WI38 (cell line): ENCODE data around the gene LRRC31.

ENCODE experiments used
- H3K4me3 ChIP-seq: 2 replicates; pipeline ENCODE4 v1.5.1; 2011; ENCODE audit warnings: low read depth, mild to moderate bottlenecking, control low read depth, low read length
- CTCF ChIP-seq: IDR thresholded peaks from 2 replicates; pipeline ENCODE4 v1.5.1; 2012; ENCODE audit warnings: low read depth, mild to moderate bottlenecking, control low read depth, low read length

LRRC31 gene

GRCh38 chr3:169901453-169901852 lies 31.7 kb upstream of the LRRC31 start:
- no peak overlapping the region for H3K4me3 ChIP-seq
- TF ChIP-seq CTCF = no peak

- no peak overlapping the region for H3K4me3 ChIP-seq
- TF ChIP-seq CTCF = no peak
Measured at GRCh38 chr3:169897284-169897683, 27.5 kb upstream of the LRRC31 start.

- H3K4me3 ChIP-seq = no peak overlapping the region
- TF ChIP-seq CTCF = no peak
Measured at GRCh38 chr3:169895072-169895471, 25.3 kb upstream of the LRRC31 start.

GRCh38 chr3:169894110-169894509 lies 24.4 kb upstream of the LRRC31 start:
- H3K4me3 ChIP-seq = no peak overlapping the region
- no peak for TF ChIP-seq CTCF

- TF ChIP-seq CTCF = no peak
- no peak overlapping the region for H3K4me3 ChIP-seq
Measured at GRCh38 chr3:169891886-169892285, 22.2 kb upstream of the LRRC31 start.

GRCh38 chr3:169886671-169887070 lies 16.9 kb upstream of the LRRC31 start:
- TF ChIP-seq CTCF = no peak
- H3K4me3 ChIP-seq = no peak overlapping the region

- TF ChIP-seq CTCF = no peak
- no peak overlapping the region for H3K4me3 ChIP-seq
Measured at GRCh38 chr3:169880576-169881250, 11.0 kb upstream of the LRRC31 start.
